NOMO-1 treated with DMSO at 0.1 percent for 48 hours (cell line): ENCODE measurements around the gene POU6F2.

ENCODE experiments used
- DNase-seq: peaks from one replicate; lab custom pipeline; 2025; ENCODE audit not compliant: unreplicated experiment; lab: John Stamatoyannopoulos, UW

POU6F2 gene

GRCh38 chr7:39430441-39430840 lies 452.7 kb downstream of the POU6F2 start:
- DNase-seq = no peak

- no peak for DNase-seq
Measured at GRCh38 chr7:39430909-39431641, 453.4 kb downstream of the POU6F2 start.

GRCh38 chr7:39432368-39432767 lies 454.7 kb downstream of the POU6F2 start:
- DNase-seq = no peak

GRCh38 chr7:39432807-39433416 lies 455.2 kb downstream of the POU6F2 start:
- no peak for DNase-seq

- DNase-seq = peak; percentile 77
Measured at GRCh38 chr7:39433550-39433949, 455.8 kb downstream of the POU6F2 start.

- no peak for DNase-seq
Measured at GRCh38 chr7:39434012-39434411, 456.3 kb downstream of the POU6F2 start.

GRCh38 chr7:39446546-39446945 lies 468.8 kb downstream of the POU6F2 start:
- no peak for DNase-seq

- no peak for DNase-seq
Measured at GRCh38 chr7:39451901-39452300, 474.2 kb downstream of the POU6F2 start.

GRCh38 chr7:39453743-39454355 lies 476.1 kb downstream of the POU6F2 start:
- peak; percentile 16 for DNase-seq

GRCh38 chr7:39458061-39458745 lies 480.5 kb downstream of the POU6F2 start:
- no peak for DNase-seq

GRCh38 chr7:39459636-39460035 lies 481.9 kb downstream of the POU6F2 start:
- DNase-seq = no peak

- DNase-seq = no peak
Measured at GRCh38 chr7:39460486-39460885, 482.8 kb downstream of the POU6F2 start.

- DNase-seq = no peak
Measured at GRCh38 chr7:39461263-39461820, 483.6 kb downstream of the POU6F2 start.

- no peak for DNase-seq
Measured at GRCh38 chr7:39463252-39463651, 485.5 kb downstream of the POU6F2 start.

GRCh38 chr7:39464350-39465054 lies 486.8 kb downstream of the POU6F2 start:
- no peak for DNase-seq

- peak; percentile 61 for DNase-seq
Measured at GRCh38 chr7:39465055-39465929, 487.6 kb downstream of the POU6F2 start.

- no peak for DNase-seq
Measured at GRCh38 chr7:39468261-39468660, 490.6 kb downstream of the POU6F2 start.

- no peak for DNase-seq
Measured at GRCh38 chr7:39468808-39469374, 491.2 kb downstream of the POU6F2 start.

GRCh38 chr7:39480901-39481300 lies 503.2 kb downstream of the POU6F2 start:
- DNase-seq = no peak
